Endodermal cell (in vitro differentiated cells): ENCODE measurements around the gene RGPD5. TPM values are rescaled to one million over a fixed set of nuclear protein-coding genes. Genes with fewer than 3 reads are reported as not detected.
"Not testable (repeated sequence)": the region's sequence is repeated elsewhere in the genome, so short reads cannot be mapped to it uniquely, and the experiment has no call there.

Experiments
- DNase-seq: peaks from one replicate; pipeline ENCODE4 v3.0.0-alpha.2; 2017
- H3K27ac ChIP-seq: 2 replicates; pipeline ENCODE4 v1.5.1; 2013; ENCODE audit warnings: mild to moderate bottlenecking, low read depth, low read length, moderate library complexity
- H3K27me3 ChIP-seq: 2 replicates; pipeline ENCODE4 v1.6.1; 2013; ENCODE audit warnings: mild to moderate bottlenecking, low read length, moderate library complexity; ENCODE audit not compliant: insufficient read depth, control insufficient read depth, poor library complexity, severe bottlenecking
- H3K36me3 ChIP-seq: 2 replicates; pipeline ENCODE4 v1.7.0; 2013; ENCODE audit warnings: mild to moderate bottlenecking, low read length, moderate library complexity; ENCODE audit not compliant: control insufficient read depth, insufficient read depth
- H3K4me1 ChIP-seq: one replicate; pipeline ENCODE4 v1.7.0; 2013; ENCODE audit warnings: low read length; ENCODE audit not compliant: control insufficient read depth, insufficient read depth
- H3K4me3 ChIP-seq: 2 replicates; pipeline ENCODE4 v1.5.1; 2013; ENCODE audit warnings: mild to moderate bottlenecking, low read length, moderate library complexity
- H3K9ac ChIP-seq: 2 replicates; pipeline ENCODE4 v1.6.1; 2013; ENCODE audit warnings: mild to moderate bottlenecking, low read length, moderate library complexity; ENCODE audit not compliant: poor library complexity, severe bottlenecking; ENCODE audit errors: extremely low read depth
- H3K9me3 ChIP-seq: 2 replicates; pipeline ENCODE4 v1.6.1; 2013; ENCODE audit warnings: mild to moderate bottlenecking, low read length, moderate library complexity; ENCODE audit not compliant: control insufficient read depth
- H3K27ac Mint-ChIP-seq: 2 replicates; pipeline ENCODE4 v1.8.0; 2020; ENCODE audit warnings: mixed read lengths
- H3K27me3 Mint-ChIP-seq: 2 replicates; pipeline ENCODE4 v1.8.0; 2021; ENCODE audit warnings: mild to moderate bottlenecking, mixed read lengths; ENCODE audit not compliant: insufficient read depth
- H3K36me3 Mint-ChIP-seq: 2 replicates; pipeline ENCODE4 v1.8.0; 2020; ENCODE audit warnings: low read depth, mixed read lengths
- H3K4me1 Mint-ChIP-seq: 2 replicates; pipeline ENCODE4 v1.8.0; 2020; ENCODE audit warnings: mixed read lengths
- H3K4me3 Mint-ChIP-seq: 2 replicates; pipeline ENCODE4 v1.8.0; 2020; ENCODE audit warnings: mild to moderate bottlenecking, moderate library complexity, mixed read lengths
- H3K9me3 Mint-ChIP-seq: 2 replicates; pipeline ENCODE4 v1.8.0; 2020; ENCODE audit warnings: mild to moderate bottlenecking, mixed read lengths
- WGBS, 2 experiments: methylation state at CpG; one replicate each; pipeline versions ENCODE4 v1.1.5 to v1.1.7; 2013; ENCODE audit warnings: missing lambda C conversion rate in 2 of 2, mixed read lengths in 1 of 2; ENCODE audit not compliant: insufficient coverage in 1 of 2, insufficient read length in 1 of 2; 5-methylcytosine and 5-hydroxymethylcytosine counted together
- long read RNA-seq, 4 experiments: library from polyadenylated mRNA in 2 of 4; library from RNA in 1 of 4; library from capped mRNA in 1 of 4; stranded (forward) in 3 of 4; unstranded in 1 of 4; transcript quantifications; one replicate each; pipeline ENCODE4 v2.0.0, GENCODE V29; 2020 to 2021; ENCODE audit warnings: inconsistent platforms in 1 of 4
- polyA plus RNA-seq, 2 experiments: library from polyadenylated mRNA; stranded (reverse); fragments of 50-300 nt; gene quantifications; one replicate each; pipeline ENCODE4 v1.2.3, GENCODE V29; 2013
- total RNA-seq, 2 donors: library from RNA; stranded (reverse); fragmentation: NEBNext Ultra II Directional in 1 of 2; extraction: Animal tissue kit (Norgen Biotek cat#: 25700) in 1 of 2; gene quantifications; 2 replicates in 1 of 2; 3 replicates in 1 of 2; pipeline ENCODE4 v1.2.1, GENCODE V29; 2021

The RGPD5 gene
- 100 to 1,000 TPM; 128 to 161 TPM for total RNA-seq
- 40.5 TPM for polyA plus RNA-seq (2013, experiment 1 of 2)
- polyA plus RNA-seq (2013, experiment 2 of 2), result 39.8 TPM
- long read RNA-seq, experiment 1, full-length matches to known transcripts, result 1 of 20 reads
- long read RNA-seq, experiment 1, partial matches to known transcripts, result 18 of 20 reads
- long read RNA-seq, experiment 1, other reads (novel, unspliced or antisense), result 1 of 20 reads
- long read RNA-seq, experiment 2, full-length matches to known transcripts, result 16 of 93 reads
- long read RNA-seq, experiment 2, partial matches to known transcripts, result 41 of 93 reads
- long read RNA-seq, experiment 2, other reads (novel, unspliced or antisense), result 36 of 93 reads
- long read RNA-seq, experiment 3, full-length matches to known transcripts, result 10 of 51 reads
- long read RNA-seq, experiment 3, partial matches to known transcripts, result 30 of 51 reads
- long read RNA-seq, experiment 3, other reads (novel, unspliced or antisense), result 11 of 51 reads
- long read RNA-seq, experiment 4, partial matches to known transcripts, result 2 of 2 reads
- long read RNA-seq, experiment 4, other reads (novel, unspliced or antisense), result 0 of 2 reads

GRCh38 chr2:109794074-109794737 lies at the start of gene RGPD5:
Gene RGPD5 (plus strand): TSS chr2:109794305. CDS start chr2:109794466, 161 bp downstream.
- WGBS, 2 experiments, result no CpG with 5 or more reads among the region's 77 CpGs
- H3K27me3 Mint-ChIP-seq, H3K27ac Mint-ChIP-seq, H3K4me1 ChIP-seq, H3K27me3 ChIP-seq, H3K36me3 ChIP-seq, H3K36me3 Mint-ChIP-seq, H3K9me3 ChIP-seq, H3K4me1 Mint-ChIP-seq, H3K9ac ChIP-seq, H3K4me3 ChIP-seq, H3K27ac ChIP-seq, H3K9me3 Mint-ChIP-seq, DNase-seq, H3K4me3 Mint-ChIP-seq: not testable (repeated sequence)

DNA sequence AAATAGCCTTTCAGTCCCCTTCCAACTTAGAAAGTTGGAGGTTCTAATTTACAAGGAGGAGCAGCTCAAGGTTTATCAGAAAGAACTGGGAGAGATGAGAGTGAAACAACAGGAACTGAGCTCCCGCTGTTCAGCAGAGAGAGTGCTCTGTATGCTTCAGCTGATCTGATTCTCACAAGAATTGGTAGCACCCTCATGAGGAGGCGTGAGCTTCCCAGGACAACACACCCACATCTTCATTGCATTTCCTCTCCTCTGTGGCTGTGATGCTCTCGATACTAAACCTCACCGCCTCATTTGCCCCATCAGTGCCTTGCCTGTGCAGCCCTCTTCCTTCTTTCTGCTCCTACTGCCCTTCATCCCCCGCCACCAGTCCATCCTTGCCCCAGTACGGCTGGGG lies 42.5 kb upstream of the RGPD5 start:
- not testable (repeated sequence) for H3K4me1 Mint-ChIP-seq, H3K9me3 Mint-ChIP-seq, H3K4me3 ChIP-seq, H3K9me3 ChIP-seq, H3K4me3 Mint-ChIP-seq, H3K36me3 Mint-ChIP-seq, H3K27ac Mint-ChIP-seq, H3K27me3 Mint-ChIP-seq, DNase-seq, H3K4me1 ChIP-seq, H3K36me3 ChIP-seq, H3K27me3 ChIP-seq, H3K27ac ChIP-seq, H3K9ac ChIP-seq
- no CpG with 5 or more reads among the region's 6 CpGs for WGBS, 2 experiments

GRCh38 chr2:109757163-109757824 lies 36.8 kb upstream of the RGPD5 start:
- not testable (repeated sequence) for H3K27me3 ChIP-seq, DNase-seq, H3K9me3 Mint-ChIP-seq, H3K9ac ChIP-seq, H3K4me3 ChIP-seq, H3K4me3 Mint-ChIP-seq, H3K36me3 Mint-ChIP-seq, H3K9me3 ChIP-seq, H3K27me3 Mint-ChIP-seq, H3K4me1 Mint-ChIP-seq, H3K27ac ChIP-seq, H3K4me1 ChIP-seq, H3K36me3 ChIP-seq, H3K27ac Mint-ChIP-seq
- no CpG with 5 or more reads among the region's 3 CpGs for WGBS, 2 experiments

GRCh38 chr2:109760265-109761042 lies 33.7 kb upstream of the RGPD5 start:
- not testable (repeated sequence) for H3K27me3 ChIP-seq, H3K4me1 Mint-ChIP-seq, H3K9ac ChIP-seq, H3K36me3 ChIP-seq, H3K4me3 ChIP-seq, H3K36me3 Mint-ChIP-seq, H3K4me1 ChIP-seq, H3K27ac Mint-ChIP-seq, H3K27ac ChIP-seq, H3K27me3 Mint-ChIP-seq, H3K9me3 Mint-ChIP-seq, H3K9me3 ChIP-seq
- DNase-seq, result peak; percentile 21
- no CpG with 5 or more reads among the region's 106 CpGs for WGBS, 2 experiments
- peak overlapping the region; percentile 44 for H3K4me3 Mint-ChIP-seq

DNA sequence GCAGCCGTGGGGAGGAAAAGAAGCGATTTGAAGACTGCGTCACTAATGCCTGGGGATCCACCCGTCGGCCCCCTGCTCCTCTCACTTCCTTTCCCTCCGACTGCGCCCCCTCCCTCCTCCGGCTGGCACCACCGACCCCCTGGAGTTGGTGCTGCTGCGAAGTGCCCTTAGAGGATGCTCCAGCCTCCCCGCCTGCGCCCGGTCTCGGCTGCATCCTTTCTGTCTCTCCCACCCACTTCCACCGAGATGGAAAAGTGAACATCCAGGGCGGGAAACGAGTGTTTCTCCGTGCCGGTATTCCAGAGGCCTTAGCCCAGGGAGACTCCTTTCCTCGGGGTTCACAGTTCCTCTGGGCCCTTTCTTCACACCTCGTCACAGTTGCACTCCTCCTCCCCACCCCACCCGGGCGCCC lies 33.1 kb upstream of the RGPD5 start:
- DNase-seq, H3K4me1 ChIP-seq, H3K27ac ChIP-seq, H3K36me3 Mint-ChIP-seq, H3K9ac ChIP-seq, H3K9me3 ChIP-seq, H3K27me3 ChIP-seq, H3K27me3 Mint-ChIP-seq, H3K27ac Mint-ChIP-seq, H3K9me3 Mint-ChIP-seq, H3K36me3 ChIP-seq, H3K4me3 ChIP-seq, H3K4me1 Mint-ChIP-seq: not testable (repeated sequence)
- WGBS, 2 experiments, result no CpG with 5 or more reads among the region's 23 CpGs
- peak overlapping the region; percentile 27 for H3K4me3 Mint-ChIP-seq

DNA sequence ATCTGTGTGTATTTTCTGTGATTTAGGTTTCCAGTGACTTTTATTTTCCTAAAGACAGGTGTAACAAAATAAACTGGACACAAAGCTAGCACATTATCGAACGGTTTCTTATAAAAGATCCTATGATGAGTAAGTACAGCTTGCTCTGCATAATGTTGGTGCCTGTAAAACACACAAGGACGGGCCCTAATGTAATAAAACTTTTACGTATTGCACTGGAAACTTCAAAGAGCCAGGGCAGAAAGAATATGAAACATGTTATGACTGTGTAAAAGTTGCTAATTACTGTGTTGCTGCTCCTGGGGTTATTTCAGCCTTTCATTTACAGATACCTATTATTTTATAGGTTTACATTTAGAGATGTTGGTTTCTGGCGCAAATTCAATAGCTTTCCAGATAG lies 32.1 kb upstream of the RGPD5 start:
- H3K36me3 Mint-ChIP-seq, H3K36me3 ChIP-seq, DNase-seq, H3K9me3 ChIP-seq, H3K4me1 ChIP-seq, H3K4me1 Mint-ChIP-seq, H3K27me3 ChIP-seq, H3K4me3 ChIP-seq, H3K9ac ChIP-seq, H3K9me3 Mint-ChIP-seq, H3K27ac ChIP-seq, H3K4me3 Mint-ChIP-seq, H3K27me3 Mint-ChIP-seq, H3K27ac Mint-ChIP-seq: not testable (repeated sequence)
- 100% methylated on average over 1 of the region's 5 CpGs; no CpG with 5 or more reads in 1 of the 2 experiments for WGBS, 2 experiments
